Hematopoietic multipotent progenitor cell treated with erythropoietin and hydrocortisone succinate and interleukin-3 and kit ligand, for 17 days (in vitro differentiated cells): Measurements from ENCODE around the gene FEZ2.

Experiments used
- DNase-seq: peaks from one replicate; pipeline ENCODE4 v3.0.0-alpha.2; 2015; ENCODE audit warnings: low spot score

Gene FEZ2

DNA sequence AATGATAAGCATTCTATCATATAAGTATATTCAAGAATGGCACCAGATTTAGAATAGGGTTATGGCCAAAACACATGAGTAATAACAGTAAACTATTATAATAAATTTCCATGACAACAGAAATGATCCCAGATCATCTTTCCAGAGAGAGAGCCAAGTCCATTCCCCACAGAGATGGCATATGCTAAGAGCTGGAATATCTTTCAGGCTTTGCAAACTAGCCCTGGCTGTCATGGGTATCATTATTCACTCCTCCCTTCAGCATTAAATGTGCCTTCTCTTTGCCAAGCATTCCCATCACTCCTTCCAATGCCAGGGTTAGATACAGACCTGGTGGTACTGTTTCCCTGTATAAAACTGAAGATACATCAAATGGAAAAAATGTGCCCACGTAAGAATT lies 10.9 kb downstream of the FEZ2 start:
- DNase-seq, result no peak

DNA sequence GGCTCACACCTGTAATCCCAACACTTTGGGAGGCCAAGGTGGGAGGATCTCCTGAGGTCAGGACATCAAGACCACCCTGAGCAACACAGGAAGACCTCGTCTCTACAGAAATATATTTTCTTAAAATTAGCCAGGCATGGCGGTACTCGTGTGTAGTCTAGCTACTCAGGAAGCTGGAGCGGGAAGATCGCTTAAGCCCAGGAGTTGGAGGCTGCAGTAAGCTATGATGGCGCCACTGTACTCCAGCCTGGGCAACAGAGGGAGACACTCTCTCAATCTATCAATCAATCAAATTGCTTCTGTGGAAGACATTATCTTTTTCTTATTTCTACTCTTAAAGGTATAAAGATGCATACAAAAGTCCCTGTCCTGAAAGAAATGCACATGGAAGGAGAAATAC lies 11.3 kb downstream of the FEZ2 start:
- no peak for DNase-seq

DNA sequence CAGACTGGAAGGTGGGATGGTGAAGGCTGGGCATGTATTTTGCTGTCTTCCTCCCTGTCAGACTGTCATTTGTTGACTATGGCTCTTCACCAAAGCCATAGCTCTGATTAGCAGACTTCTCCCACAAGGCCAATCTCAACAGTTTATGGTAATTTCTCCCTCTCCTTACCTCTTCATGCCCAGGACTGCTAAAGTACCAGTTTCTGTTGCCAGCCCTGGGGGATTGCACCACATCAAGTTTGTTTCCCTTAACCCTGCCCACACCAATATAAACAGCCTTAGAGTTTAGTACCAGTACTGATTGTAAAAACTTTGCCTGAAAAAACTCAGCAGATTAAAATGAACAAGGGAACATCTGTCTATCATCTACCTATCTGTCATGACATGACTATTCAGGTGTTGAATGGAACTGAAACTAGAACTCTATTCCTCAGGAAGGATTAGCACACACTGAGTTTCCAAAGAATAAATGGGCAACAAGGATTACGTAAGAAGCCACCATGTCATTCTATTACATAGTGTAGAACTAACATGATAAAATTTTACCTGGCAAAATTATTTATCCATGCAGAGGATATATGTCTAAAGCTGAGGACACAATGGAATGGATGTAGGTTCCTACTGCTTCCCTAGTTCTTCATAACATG lies 13.7 kb downstream of the FEZ2 start:
- no peak for DNase-seq

DNA sequence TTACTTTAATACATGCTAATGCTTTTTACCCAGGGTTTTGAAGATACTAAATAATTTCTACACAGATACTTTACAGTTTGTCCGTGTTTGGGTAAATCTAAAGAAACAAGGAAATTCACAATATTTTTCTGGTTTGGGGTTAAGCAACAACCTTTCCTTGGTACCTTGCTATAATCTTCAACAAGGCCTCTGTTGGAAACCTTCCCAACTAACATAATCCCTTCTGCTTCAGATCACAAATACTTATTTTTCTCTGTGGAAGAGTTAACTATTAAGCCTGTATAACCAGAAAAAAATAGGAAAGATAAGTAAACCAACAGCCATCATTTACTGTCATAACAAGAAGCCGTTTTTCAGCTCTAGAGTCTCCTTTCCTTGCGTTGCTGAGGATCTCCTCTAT lies 15.0 kb downstream of the FEZ2 start:
- DNase-seq, result no peak

DNA sequence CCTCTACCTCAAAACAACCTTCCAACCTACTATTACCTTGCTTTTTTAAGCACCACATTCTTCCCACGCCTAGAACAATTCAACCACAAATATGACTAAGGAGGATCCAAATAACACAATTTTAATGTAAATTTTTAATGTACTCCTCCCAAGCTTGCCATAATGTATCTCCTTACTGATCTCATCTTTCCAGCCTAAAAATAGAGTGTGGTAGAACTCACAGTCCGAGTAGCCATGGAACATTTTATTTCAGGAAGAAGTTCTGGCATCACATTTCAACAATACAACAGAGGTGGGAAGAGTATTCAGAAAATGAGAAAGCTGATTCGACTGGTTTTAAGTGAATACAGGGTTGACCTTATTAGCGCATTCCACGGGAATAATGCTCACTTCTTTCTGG lies 15.4 kb downstream of the FEZ2 start:
- no peak for DNase-seq

GRCh38 chr2:36579297-36579664 lies 18.7 kb downstream of the FEZ2 start:
- DNase-seq, result no peak

- DNase-seq, result no peak
Observed at GRCh38 chr2:36578343-36579296, 19.3 kb downstream of the FEZ2 start.

DNA sequence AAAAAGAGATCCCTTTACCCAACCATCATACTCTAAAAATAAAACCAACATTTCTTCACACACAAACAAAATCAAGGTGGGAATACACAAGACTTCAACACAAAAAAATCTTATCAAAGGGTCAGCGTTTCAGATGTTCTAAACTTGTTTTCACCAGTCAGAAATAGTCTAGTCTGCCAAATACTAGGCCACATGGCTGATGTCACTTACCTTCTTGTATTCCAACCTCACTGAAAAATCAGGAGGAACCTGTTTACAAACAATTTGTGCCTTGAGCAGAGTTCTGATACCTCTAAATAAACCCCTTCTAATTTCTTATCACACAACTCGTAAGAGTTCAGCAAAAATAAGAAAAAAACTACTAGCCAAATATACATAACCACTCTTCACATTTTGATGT lies 20.1 kb downstream of the FEZ2 start:
- DNase-seq, result no peak

GRCh38 chr2:36574560-36574959 lies 23.4 kb downstream of the FEZ2 start:
- DNase-seq, result no peak

GRCh38 chr2:36573165-36573564 lies 24.8 kb downstream of the FEZ2 start:
- no peak for DNase-seq

DNA sequence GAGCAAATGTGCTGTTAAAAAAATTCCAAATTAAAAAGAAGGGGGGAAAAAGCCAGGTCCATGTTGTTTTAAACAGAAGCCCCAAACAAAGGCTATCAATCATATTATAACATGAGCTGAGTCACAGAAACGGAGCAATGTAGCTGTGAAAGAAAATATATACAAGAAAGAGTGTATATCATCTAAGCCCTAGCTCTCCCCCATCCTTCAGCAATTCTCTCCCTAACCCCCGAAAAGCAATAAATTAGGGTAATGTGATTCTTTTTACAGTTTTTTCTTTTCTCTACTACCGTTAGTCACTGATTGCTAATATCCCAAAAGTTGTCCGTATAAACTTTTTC lies 25.3 kb downstream of the FEZ2 start:
- DNase-seq, result no peak

DNA sequence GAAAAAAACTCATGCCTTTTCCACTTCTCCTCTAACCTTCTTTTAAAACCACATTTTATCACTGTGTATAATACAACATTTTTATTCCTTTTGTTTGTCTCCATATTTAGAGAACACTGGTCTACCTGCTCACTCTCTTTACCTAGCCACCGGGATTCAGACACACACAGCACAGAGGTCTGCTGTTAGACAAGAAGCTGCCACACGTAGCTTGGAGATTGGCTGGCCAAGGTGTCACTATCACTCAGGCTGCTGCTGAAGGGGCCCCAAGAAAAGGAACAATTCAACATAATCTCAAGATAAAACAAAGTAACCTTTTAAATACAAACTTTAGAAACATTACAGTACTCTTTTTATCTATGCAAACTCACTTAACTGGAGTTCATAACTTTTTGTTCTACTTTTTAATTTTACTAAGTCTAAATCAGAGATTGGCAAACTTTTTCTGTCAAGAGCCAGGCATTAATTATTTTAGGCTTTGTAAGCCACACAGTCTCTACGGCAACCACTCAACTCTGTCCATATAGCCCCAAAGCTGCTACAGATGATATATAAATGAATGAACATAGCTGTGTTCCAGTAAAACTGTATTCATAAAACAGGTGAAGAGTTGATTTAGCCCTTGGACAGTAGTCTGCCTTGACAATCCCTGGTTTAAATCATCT lies 25.8 kb downstream of the FEZ2 start:
- no peak for DNase-seq

- no peak for DNase-seq
Observed at GRCh38 chr2:36570416-36570815, 27.6 kb downstream of the FEZ2 start.

DNA sequence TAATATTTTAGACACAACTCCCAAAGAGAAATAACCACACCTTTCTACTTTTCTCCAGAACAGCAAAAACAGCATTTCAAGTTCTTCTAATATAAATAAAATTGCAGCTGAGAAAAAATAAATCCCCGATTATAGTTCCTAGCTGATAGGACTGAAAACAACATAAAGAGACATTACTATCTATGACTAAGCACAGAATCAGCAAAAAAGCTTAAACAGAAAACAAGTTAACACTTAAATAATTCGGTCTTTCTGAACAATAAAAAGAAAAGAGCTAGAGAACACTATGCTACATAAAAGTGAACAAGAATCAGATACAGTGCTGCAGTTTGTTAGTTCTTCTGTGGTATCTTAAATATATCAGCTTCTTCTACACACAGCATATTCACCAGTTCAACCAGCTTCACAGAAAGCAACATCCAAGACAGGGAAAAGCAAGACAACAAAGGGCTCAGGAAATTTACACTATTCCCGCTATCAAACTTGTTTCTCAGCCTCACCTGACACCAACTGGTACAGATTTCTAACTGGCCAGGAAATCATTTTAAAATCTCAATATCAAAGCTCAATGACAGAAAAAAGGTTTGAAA lies 28.6 kb downstream of the FEZ2 start:
- DNase-seq, result no peak

- no peak for DNase-seq
Observed at GRCh38 chr2:36568516-36569246, 29.3 kb downstream of the FEZ2 start.

- no peak for DNase-seq
Observed at GRCh38 chr2:36567711-36568408, 30.1 kb downstream of the FEZ2 start.

DNA sequence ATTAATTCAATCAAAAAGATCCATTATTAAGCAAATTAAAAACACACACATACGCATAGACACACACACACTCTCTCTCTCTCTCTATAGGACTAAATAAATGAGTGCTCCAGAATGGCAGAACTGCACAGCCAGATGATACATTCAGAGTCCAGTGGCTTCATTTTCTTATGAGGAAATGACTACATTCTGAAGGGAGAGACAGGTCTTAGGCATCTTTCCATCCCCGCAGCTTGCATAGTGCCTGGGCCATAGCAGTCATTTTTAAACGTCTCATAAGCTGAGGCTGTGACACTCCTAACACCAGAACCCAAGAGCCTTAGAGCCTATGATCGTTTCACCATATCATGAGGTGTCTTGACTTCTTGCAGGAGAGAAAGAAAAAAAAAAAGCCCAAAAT lies 31.1 kb downstream of the FEZ2 start:
- DNase-seq, result no peak

- no peak for DNase-seq
Observed at GRCh38 chr2:36565712-36566111, 32.3 kb downstream of the FEZ2 start.

DNA sequence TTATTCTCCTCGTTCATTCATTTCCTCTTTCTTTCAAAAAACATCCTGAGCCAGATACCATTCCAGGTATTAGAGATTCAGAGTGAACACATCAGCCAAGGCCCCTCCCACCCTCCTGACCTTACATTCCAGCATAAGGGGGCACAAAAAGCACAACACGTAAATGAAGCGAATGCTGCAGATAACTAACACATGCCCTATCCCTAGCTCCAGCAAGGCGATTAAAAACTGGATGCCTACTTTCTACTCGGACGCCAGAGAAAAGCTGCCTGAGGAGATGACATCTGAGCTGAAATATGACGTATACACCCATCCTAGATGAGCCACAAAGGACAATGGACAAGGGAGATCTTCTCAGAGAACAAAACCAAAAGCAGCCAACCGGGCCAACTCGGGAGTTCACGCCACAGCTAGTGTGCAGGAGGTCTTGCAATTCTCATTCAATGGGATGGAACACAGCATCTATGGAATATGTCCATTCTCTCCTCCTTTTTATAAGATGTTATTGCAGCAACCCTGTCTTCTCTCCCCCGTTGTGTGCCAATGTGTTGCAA lies 33.5 kb downstream of the FEZ2 start:
- DNase-seq, result no peak

- no peak for DNase-seq
Observed at GRCh38 chr2:36562973-36563532, 34.9 kb downstream of the FEZ2 start.

- DNase-seq, result no peak
Observed at GRCh38 chr2:36562240-36562639, 35.7 kb downstream of the FEZ2 start.
